Left kidney (tissue), 2 donors: ENCODE results near the gene MUC5AC. TPM values are rescaled to one million over a fixed set of nuclear protein-coding genes. Genes with fewer than 3 reads are reported as not detected.
"Not testable (repeated sequence)": the region's sequence is repeated elsewhere in the genome, so short reads cannot be mapped to it uniquely, and the experiment has no call there.

ENCODE experiments used
- DNase-seq: peaks from one replicate; pipeline ENCODE4 v3.0.0-alpha.2; 2013
- polyA plus RNA-seq: library from polyadenylated mRNA; unstranded; fragments of 120-200 nt; gene quantifications from one replicate; pipeline ENCODE4 v1.2.1, GENCODE V29; 2013; ENCODE audit not compliant: insufficient read length

MUC5AC gene
- polyA plus RNA-seq, 1 donor, result 0.03 TPM

- no peak for DNase-seq
These were observed 20.0 kb downstream of the MUC5AC start for GRCh38 chr11:1177771-1178090.

- DNase-seq, result no peak
These were observed 20.6 kb downstream of the MUC5AC start for GRCh38 chr11:1178201-1178885.

GRCh38 chr11:1178906-1179305, 21.2 kb downstream of the MUC5AC start:
- no peak for DNase-seq

- no peak for DNase-seq
These were observed 21.9 kb downstream of the MUC5AC start for GRCh38 chr11:1179641-1180040.

DNA sequence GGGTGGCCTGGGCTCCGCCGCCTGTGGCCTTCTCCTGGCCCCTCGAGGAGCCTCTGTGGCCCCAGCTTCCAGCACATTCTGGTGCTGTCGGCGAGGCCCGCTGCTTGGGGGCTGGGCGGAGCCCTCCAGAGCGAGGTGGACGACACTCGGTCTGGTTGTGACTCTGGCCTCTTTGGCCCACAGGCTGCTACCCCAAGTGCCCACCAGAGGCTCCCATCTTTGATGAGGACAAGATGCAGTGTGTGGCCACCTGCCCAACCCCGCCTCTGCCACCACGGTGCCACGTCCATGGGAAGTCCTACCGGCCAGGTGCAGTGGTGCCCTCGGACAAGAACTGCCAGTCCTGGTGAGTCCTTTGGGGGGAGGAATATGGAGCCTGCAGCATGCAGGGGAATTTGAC, 22.4 kb downstream of the MUC5AC start:
- DNase-seq, result no peak

GRCh38 chr11:1180947-1181391, 23.2 kb downstream of the MUC5AC start:
- DNase-seq, result no peak

DNA sequence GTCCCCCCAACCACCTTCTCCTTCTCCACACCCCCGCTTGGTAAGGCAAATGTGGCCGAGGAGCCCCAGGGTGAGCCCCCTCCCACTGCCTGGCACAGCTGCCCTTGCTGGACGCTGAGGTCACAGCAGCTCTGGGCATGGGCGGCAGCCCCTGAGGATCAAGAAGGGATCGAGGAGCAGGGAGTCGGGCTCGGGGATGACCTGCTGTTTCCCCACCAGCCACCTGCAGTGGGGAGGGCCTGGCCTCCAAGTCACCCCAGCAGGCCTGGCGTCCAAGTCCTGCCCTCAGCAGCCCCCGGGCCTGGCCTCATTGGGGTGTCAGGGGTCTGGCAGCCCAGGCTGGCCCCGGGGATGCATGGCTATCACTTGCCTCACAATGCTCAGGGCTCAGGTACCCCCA, 23.7 kb downstream of the MUC5AC start:
- no peak for DNase-seq

GRCh38 chr11:1181853-1182535, 24.2 kb downstream of the MUC5AC start:
- DNase-seq, result no peak

- not testable (repeated sequence) for DNase-seq
These were observed 26.4 kb downstream of the MUC5AC start for GRCh38 chr11:1184139-1184538.

- DNase-seq, result not testable (repeated sequence)
These were observed 30.8 kb downstream of the MUC5AC start for GRCh38 chr11:1188451-1189130.

GRCh38 chr11:1189816-1190215, 32.1 kb downstream of the MUC5AC start:
- DNase-seq, result not testable (repeated sequence)

DNA sequence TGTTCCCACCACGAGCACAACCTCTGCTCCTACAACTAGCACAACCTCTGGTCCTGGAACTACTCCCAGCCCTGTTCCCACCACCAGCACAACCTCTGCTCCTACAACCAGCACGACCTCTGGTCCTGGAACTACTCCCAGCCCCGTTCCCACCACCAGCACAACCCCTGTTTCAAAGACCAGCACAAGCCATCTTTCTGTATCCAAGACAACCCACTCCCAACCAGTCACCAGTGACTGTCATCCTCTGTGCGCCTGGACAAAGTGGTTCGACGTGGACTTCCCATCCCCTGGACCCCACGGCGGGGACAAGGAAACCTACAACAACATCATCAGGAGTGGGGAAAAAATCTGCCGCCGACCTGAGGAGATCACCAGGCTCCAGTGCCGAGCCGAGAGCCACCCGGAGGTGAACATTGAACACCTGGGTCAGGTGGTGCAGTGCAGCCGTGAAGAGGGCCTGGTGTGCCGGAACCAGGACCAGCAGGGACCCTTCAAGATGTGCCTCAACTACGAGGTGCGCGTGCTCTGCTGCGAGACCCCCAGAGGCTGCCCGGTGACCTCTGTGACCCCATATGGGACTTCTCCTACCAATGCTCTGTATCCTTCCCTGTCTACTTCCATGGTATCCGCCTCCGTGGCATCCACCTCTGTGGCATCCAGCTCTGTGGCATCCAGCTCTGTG, 34.2 kb downstream of the MUC5AC start:
- DNase-seq, result not testable (repeated sequence)

- no peak for DNase-seq
These were observed 35.1 kb downstream of the MUC5AC start for GRCh38 chr11:1192741-1193325.

- DNase-seq, result no peak
These were observed 35.8 kb downstream of the MUC5AC start for GRCh38 chr11:1193326-1194230.

GRCh38 chr11:1194231-1194976, 36.7 kb downstream of the MUC5AC start:
- no peak for DNase-seq

GRCh38 chr11:1194977-1195681, 37.4 kb downstream of the MUC5AC start:
- no peak for DNase-seq

DNA sequence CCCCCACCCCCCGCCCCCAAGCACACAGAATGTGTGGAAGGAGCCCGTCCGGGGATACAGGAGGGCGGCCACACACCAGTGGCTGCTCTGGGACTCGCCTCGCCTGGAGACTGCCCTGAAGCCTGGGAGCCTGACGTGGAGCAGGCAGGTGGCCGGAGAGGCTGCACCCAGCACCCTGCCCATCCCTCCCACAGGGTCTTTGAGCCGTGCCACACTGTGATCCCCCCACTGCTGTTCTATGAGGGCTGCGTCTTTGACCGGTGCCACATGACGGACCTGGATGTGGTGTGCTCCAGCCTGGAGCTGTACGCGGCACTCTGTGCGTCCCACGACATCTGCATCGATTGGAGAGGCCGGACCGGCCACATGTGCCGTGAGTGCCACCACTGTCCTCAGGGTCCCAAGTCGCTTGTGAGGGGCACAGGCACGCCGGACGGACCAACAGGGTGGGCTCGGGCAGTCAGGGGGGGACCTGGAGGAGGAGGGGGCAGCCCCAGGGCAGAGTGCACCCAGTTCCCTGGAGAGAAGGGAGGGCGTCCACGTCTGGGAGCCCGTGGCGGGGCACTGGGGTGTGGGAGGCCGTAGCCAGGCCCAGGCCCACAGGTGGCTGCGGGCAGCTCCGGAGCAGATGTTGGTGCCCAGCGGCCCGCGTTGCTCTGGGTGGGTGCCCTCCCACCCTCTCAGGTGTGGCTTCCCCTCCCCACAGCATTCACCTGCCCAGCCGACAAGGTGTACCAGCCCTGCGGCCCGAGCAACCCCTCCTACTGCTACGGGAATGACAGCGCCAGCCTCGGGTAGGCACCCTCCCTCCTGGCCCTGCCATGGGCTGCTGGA, 38.1 kb downstream of the MUC5AC start:
- DNase-seq, result no peak

DNA sequence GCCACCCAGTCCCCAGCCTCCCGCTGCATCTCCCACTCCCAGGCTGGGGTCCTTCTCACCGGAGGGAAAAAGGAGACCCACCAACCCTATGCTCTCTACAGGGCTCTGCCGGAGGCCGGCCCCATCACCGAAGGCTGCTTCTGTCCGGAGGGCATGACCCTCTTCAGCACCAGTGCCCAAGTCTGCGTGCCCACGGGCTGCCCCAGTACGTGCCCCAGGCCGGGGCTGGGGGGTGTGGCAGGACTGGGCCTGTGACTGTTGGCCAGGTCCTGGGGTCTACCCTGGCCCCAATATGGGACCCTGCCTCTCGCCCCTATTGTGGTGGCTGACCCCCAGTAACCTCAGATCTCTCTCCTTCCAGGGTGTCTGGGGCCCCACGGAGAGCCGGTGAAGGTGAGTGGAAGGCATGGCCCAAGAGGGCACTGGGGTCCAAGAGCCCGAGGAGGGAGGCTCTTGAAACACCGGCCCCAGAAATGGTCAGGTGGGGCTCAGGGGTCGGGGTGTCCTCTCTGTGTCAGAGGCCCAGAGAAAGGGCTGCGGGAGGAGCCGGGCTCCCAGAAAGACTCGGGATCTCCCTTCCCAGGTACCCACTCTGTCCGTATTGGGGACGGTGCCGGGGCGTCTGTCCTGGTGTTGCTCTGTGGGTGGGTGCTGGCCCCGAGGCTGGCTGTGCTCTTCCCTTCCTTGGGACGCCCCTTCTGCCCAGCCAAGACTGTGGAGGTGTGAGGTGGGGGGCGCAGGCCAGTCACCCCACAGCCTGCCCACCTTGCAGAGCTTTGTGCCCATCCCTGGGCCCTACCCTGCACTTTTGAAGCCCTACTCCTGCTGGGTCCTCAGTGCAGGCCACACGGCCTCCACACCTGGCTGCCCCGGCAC, 39.0 kb downstream of the MUC5AC start:
- no peak for DNase-seq
